HG03460 (cell line): Measurements from ENCODE around the gene RPL37A.

Experiments
- ATAC-seq: cut with Tn5 transposase; IDR thresholded peaks from one replicate; pipeline ENCODE4 v1.9.1; 2021; ENCODE audit not compliant: unreplicated experiment

RPL37A gene

DNA sequence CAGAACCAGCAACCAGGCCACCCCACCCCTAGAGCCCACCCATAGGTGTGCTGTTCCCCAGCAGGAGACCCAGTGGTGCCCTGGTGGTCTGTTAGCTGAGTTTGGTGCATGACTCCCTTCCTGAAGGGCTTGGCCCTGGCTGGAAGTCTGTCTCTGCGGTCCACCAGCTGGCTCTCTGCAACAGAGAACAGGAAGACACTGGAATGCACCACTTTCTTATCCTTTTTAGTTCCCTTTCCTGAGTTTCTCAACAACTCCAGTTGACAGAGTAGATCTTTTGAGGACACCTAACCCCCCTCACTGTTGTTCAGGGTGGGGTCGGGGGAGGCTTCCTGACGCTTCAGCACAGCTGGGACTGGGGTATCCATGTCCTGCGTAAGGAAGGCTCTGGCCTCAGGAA lies 11.9 kb upstream of the RPL37A start:
- ATAC-seq: no peak

DNA sequence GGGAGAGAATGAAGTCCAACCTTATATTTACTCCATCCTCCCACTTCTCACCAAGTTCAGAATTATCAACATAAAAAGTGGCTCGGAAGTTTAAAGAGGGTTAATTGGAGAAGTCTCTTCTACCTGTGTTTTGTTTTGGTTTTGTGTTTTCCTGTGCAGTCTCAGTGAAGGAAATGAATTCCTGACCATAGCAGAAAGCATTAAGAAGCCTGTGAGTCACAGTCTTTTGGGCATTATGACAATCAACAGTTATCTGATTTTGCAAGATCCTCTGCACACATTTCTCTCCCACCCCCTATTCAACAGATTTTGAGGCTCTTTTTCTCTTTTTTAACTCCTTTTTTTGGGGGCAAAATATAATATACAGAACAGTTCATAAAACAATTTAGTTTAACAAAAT lies 8.6 kb upstream of the RPL37A start:
- ATAC-seq: no peak

DNA sequence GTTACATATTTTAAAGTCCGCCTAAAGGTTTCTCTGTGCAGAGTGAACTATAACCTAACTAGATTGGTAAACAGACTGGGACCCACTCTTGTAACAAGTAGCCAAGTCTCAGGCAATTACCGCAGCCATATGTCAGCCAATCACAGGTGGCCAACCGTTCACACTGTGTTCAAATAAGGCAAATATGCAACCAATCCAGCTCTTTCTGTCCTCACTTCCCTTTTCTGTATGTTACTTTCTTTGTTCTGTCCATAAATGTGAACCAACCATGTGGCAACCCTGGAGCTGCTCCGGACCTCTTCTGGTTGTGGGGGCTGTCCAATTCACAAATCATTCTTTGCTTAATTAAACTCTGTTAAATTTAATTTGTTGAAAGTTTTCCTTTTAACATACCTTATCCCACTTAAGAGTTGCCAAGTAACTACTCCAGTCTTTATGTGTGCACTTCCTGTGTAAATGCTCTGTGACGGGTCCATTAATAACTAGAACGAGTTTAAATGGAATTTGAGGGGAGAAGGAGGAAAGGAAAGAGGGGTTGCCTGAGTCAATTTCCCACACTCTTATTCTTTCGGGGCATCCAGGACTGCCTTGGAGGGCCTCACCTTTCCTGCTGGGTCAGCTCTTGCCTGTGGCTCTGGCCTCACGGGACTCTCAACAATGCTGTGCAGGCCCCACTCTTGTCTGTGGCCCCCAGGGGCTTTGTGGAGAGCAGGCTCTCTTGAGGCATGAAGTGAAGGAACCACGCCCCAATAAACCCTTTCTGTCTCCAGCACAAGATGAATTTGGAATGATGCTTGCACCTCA lies 6.6 kb upstream of the RPL37A start:
- ATAC-seq: peak; percentile 58

DNA sequence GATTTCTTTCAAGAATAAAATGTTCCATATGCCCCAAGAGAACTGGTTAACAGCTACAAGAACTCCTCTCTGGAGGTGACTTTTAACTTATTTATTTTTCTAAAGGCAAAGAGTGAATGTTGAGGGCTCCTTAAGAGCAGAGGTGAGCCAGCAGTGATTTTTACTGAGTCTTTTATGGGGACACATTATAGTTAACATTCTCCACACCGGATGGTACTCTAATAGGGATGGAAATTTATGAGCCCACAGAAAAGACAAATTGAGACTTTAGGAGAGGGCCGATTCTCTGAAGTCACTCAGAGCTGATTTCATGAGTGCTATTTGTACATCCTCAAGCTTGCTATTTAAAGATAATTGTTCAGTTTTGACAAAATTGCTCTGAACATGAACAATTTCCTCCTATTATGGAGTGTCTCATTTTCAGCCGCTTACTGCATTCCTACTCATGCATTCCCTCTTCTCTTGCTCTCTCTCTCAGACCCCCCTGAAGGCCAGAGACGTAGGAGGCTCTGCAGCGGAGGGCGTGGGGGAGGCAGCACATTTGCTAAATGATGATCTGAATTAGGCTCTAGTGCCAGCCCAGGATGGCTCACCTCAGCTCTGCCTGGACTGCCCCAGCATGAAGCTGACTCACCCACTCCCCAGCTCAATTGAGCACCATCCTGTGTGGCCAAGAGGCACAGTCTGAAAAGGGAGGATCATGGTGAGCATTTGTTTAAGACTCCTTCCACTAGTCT lies 5.9 kb upstream of the RPL37A start:
- ATAC-seq: no peak

DNA sequence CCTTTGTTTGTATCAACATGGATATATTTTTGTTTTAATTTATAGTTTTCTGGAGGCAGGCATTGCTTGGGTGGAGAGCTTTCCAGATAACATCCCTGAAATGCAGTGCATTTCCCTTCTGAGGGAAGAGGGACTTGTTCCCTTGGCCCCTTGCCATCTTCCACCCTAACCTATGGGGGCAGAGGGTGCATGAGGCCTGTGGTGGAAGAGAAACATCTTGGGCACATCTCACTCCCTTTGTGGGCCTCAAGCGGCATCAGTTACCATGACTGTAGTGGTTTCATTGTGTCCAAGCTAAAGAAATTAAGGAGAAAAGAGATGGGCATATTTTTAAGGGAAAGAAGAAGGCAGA lies 5.3 kb upstream of the RPL37A start:
- ATAC-seq: no peak

DNA sequence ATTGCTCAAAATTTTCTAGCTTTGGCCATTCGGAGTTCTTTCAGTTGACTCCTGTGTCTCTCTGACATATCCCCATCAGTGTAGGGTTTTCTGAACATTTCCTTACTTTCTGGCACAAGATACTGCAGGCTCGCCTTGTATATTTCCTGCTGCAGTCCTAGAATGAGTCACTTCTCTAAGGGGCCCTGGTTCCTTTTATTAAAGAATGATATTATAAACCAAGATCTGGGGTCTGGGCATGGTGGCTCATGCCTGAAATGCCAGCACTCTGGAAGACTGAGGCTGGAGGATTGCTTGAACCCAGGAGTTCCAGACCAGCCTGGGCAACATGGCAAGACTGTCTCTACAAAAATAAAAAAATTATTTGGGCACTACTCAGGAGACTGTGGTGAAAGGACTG lies 3.0 kb upstream of the RPL37A start:
- no peak for ATAC-seq

DNA sequence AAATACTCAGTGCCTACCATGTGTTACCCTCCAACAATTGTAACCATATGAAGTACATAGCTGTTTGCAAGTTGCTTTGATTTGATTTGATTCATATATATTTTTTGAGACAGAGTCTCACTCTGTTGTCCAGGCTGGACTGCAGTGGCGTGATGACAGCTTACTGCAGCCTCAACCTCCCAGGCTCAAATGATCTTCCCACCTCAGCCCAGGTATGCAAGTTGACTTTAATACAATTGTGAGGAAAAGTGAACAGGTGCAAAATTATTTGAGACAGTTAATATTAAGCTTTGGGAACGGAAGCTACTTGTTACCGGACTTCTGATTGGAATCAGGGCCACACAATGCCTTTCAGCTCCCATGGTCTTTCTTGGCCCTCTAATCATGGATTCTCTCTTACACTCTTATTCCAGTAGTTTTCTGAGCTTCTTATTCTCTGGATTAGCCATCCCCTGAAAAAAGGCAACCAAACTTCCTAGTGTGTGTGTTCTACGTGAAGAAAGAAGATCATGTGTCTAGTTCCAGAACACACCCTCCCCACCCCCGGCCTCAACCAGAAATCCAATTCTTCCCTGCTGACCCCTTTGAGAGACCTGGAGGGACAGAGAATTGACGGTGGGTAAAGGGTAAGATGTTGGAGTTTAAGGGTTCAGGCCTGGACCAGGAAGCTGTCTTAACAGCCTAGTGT lies 1.1 kb upstream of the RPL37A start:
- ATAC-seq: no peak

DNA sequence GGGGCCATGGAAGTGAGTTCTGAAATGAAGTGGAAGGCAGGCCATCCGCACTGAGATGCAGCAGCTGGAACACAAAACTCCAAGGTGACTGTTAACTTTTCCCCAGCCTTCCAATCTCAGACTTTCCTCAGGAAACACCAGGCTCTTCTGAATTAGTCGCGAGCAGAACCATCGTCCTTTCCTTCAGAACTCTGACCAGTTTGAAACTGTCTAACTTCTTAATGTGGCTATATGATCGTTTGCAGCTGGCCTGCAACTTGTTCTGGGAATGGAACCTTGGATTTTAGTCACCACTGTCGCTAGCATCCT lies 620 bp upstream of the RPL37A start:
- no peak for ATAC-seq

DNA sequence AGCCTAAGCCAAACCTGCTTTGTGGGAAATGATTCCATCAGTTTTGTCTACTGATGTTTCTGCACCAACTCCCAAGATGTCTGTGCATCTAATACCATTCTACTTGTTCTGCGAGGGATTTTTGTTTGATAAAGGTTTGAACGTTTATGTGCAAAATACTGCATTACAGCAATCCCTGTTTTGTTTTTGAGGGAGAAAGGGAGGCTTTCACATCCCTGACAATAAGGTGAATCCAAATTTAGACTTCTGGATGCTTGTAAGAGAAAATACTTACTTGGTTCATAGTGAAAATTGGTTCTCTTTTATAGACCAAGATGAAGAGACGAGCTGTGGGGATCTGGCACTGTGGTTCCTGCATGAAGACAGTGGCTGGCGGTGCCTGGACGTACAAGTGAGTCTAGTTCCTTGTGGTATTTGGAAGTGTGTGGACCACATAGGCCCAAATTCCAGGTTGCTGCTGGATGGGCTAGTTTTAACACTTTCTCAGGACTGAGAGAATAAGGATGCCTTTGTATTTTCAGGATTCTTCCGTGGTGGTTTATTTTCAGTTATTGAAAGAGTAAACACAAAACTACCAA lies 1.1 kb downstream of the RPL37A start:
- no peak for ATAC-seq

DNA sequence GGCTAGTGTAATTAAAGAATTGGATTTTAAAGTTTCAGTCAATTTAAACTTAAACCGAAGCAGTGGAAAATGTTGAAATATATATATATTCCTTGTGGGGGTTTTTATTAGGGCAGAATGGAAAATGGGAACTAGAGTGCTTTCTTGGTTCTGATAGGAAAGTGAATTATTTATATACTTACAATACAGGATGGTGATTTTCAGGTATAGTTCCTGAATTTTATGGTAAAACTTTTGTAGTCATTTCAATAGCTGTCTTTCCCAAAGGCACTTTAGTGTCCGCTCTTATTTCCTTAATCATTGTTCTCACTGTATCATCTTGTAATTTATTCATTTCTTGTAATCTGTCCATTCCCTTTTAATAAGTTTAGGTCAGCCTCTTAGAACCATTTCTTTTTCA lies 1.9 kb downstream of the RPL37A start:
- no peak for ATAC-seq

DNA sequence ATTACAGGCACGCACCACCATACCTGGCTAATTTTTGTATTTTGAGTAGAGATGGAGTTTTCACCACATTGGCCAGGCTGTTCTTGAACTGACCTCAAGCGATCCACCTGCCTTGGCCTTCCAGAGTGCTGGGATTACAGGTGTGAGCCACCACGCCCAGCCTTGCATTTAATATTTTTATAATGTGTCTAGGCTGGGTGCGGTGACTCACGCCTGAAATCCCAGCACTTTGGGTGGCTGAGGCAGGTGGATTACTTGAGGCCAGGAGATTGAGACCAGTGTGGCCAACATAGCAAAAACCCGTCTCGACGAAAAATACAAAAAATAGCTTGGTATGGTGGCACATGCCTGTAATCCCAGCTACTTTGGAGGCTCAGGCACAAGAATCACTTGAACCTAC lies 3.2 kb downstream of the RPL37A start:
- ATAC-seq: no peak

DNA sequence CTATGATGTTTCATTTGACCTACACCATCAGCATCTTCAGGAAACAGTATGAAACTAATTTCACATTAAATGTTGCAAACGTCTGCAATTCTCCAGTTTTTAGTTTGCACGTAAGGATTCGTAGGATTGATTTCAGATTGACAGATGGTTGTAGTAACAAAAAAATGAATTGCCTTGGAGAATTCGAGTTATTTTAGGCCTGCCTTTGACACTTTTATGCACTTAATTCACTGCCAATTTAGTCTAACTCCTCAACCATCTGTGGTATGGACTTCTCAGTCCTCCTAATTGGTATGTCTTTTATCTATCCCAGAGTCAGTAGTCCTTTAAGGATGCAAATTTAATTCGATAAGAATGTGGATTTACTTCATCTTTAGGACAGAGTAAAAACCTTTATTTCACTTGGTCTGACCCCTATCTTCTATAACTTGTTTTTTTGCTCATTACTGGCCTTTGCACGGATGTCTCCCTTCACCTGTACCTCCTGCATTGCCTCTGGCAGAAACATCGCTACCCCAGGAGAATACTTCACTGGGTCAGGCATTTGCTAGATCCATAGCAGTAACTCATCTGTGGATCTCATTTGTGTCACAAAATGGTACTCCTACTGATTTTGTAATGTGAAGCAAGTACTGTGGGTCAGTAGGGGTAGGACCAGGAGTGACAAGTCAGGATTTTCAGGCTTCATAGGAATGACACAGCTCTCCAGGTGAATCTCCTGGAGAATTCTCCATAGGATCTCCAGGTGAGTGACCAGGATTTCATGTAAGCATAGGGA lies 3.9 kb downstream of the RPL37A start:
- no peak for ATAC-seq

DNA sequence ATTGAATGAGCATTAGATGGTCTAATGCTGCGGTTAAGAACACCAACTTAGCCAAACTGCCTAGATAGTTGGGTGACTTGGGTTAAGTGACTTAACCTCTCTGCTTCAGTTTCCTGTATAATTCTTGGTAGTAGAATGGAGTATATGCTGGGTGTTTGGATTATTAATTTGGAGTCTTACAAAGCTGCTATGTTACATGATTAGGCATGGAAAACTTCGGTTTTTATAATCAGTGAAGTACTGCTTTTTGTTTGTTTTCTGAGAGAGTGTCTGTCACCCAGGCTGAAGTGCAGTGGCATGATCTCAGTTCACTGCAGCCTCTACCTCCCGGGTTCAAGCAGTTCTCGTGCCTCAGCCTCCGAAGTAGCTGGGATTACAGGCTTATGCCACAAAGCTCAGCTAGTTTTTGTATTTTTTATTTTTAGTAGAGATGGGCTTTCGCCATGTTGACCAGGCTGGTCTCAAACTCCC lies 4.5 kb downstream of the RPL37A start:
- no peak for ATAC-seq

DNA sequence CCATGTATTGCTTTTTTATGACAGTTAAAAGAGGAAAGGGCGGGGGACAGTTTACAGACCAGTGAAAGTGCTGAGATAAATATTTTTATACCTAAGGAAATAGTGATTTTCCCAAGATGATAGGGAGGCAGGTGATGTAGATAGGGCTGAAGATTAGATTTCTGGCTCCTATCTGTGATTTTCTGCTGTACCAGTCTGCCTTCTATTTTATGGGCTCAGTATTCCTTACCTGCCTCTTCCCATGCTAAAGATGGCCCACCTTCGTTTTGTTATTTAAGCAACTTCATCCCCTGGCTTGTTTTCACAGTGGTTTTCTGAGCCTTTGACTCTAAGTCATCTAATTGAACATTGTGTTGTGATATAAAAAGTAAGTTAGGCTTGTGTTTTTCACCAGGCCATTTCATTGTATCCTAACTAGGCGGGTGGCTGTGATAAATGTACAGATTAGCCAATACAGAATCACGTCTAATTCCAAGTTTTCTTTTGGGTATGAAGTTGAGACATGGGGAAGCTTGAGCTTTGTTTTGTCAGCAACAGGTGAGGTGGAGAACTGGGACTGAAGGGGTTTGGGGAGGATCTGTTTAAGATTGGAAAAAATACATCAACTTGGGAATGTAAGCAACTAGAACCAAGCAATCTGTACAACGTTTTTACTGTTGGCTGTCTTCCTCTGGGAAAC lies 5.2 kb downstream of the RPL37A start:
- no peak for ATAC-seq

DNA sequence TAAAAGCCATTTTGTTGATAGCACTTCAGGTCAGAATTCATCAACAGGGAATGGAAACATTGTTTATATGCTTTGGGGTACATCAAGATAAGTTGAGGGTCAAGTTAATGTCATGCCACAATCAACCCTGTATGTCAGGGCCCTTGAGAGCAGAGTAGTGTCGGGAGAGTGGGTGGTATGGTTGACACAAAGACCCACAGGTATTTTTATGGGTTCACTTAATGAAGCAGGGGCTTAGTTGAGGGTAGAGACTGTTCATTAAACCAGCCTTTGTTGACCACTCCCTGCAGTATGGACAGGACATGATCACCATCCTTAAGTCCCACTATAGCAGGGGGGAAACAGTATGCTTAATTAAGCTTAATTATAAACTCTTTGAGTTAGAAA lies 5.7 kb downstream of the RPL37A start:
- ATAC-seq: no peak

DNA sequence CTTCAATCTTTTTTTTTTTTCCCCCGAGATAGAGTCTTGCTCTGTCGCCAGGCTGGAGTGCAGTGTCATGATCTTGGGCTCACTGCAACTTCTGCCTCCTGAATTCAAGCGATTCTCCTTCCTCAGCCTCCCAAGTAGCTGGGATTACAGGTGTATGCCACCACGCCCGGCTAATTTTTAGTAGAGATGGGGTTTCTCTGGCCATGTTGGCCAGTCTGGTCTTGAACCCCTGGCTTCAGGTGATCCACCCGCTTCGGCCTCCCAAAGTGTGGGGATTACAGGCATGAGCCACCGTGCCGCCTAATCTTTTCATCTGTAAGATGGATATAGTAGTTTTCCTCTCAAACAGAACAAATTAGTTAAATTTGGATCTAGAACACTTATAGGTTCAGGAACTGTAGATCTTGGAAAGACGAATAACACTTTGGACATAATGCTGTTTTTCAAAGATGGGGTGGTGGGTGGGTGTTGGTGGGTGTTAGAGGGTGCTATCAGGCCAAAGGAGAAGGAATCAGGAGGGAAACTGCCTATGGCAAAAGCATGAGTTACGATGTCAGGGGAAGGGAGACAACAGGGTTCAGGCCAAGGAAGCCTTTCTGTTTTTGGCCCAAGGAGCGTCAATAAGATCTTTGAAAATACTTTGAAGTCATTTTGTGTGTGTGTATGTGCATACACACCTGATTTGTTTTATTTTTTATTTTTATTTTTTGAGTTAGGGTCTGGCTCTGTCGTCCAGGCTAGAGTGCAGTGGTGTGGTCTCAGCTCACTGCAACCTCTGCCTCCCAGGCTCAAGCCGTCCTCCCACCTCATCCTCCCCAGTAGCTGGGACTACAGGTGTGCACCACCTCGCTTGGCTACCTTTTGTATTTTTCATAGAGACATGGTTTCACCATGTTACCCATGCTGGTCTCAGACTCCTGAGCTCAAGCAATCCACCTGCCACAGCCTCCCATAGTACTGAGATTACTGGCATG lies 6.8 kb downstream of the RPL37A start:
- ATAC-seq: no peak

DNA sequence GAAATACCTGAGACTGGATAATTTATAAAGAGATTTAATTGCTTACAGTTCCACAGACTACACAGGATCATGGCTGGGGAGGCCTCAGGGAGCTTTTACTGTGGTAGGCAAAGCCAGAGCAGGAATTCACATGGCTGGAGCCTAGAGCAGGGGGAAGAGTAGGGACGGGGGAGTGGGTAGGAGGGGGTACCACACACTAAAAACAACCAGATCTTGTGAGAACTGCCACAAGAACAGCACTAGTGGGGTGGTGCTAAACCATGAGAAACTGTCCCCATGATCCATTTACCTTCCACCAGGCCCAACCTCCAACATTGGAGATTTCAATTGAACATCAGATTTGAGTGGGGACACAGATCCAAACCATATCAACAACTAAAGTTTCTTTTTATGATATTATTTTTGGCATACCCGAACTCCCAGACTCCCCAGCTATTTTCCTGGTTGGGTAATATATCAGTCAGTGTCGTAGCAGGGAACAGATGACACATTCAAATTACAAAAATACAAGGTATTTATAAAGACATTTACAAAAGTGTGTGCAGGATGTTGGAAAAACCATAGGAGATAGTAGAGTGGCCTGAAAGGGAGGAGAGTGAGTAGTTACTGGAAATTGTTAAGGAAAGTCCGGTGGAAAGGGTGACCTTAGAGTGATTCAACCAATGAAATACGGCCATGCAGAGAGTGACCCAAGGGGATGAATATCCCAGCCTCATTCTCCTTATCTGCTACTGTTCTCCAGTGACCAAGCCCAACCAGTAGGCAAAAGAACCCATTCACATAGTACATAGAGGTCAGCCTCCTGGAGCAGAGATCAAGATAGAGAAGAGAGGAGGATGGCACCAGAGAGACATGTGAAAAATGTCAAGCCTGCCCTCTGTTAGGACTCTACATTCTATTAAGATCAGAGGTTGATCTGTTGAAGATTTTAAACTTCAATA lies 8.8 kb downstream of the RPL37A start:
- ATAC-seq: no peak

DNA sequence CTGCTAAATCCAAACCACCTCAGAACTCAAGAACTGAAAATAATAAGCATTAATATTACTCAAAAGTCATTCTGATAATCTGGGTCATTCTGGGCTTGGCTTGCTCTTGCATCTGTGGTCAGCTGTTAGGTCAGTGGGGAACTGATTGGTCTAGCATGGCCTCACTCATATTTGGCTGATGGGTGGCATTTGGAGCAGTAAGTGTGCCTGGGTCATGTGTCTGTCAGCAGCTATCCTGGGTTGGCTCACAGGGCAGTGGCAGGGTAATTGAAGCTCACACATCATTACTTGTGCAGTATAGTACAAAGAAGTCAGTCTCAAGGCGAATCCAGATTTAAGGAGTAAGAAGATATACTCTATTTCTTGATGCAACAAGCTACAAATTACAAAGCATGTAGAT lies 9.6 kb downstream of the RPL37A start:
- ATAC-seq: no peak
